RWPE2 (cell line): ENCODE measurements around the gene THSD7B.
"Not testable (repeated sequence)": the region's sequence is repeated elsewhere in the genome, so short reads cannot be mapped to it uniquely, and the experiment has no call there.

Experiments used
- ATAC-seq: fragments of 200-7000 bp; cut with Tn5 transposase; 3 replicates; pipeline ENCODE4 v1.9.1; 2021; ENCODE audit warnings: low read depth
- DNase-seq: peaks from one replicate; pipeline ENCODE4 v3.0.0-alpha.2; 2020; ENCODE audit warnings: low spot score
- H3K27ac ChIP-seq: fragments of 450-650 bp; 2 replicates; pipeline ENCODE4 v1.5.1; 2017; ENCODE audit warnings: mild to moderate bottlenecking; ENCODE audit not compliant: poor library complexity, severe bottlenecking
- H3K27me3 ChIP-seq: fragments of 250-450 bp; sonication (Bioruptor Pico); 2 replicates; pipeline ENCODE4 v1.5.1; 2021; ENCODE audit warnings: mild to moderate bottlenecking, moderate library complexity; ENCODE audit not compliant: insufficient read depth, poor library complexity, severe bottlenecking
- H3K36me3 ChIP-seq: fragments of 250-450 bp; sonication (Bioruptor Pico); 2 replicates; pipeline ENCODE4 v1.5.1; 2020; ENCODE audit warnings: low read depth, mild to moderate bottlenecking, moderate library complexity
- H3K4me1 ChIP-seq: fragments of 250-450 bp; sonication (Bioruptor Pico); 2 replicates; pipeline ENCODE4 v1.5.1; 2021; ENCODE audit warnings: mild to moderate bottlenecking, moderate library complexity; ENCODE audit not compliant: insufficient read depth, poor library complexity, severe bottlenecking
- H3K4me3 ChIP-seq: fragments of 250-450 bp; sonication (Bioruptor Pico); 2 replicates; pipeline ENCODE4 v1.5.1; 2021; ENCODE audit warnings: mild to moderate bottlenecking, moderate library complexity; ENCODE audit not compliant: severe bottlenecking
- H3K9me3 ChIP-seq: fragments of 250-450 bp; sonication (Bioruptor Pico); 2 replicates; pipeline ENCODE4 v1.5.1; 2021; ENCODE audit warnings: mild to moderate bottlenecking, moderate library complexity; ENCODE audit not compliant: severe bottlenecking
- CTCF ChIP-seq: fragments of 450-650 bp; IDR thresholded peaks from one replicate; pipeline ENCODE4 v1.5.1; 2017; ENCODE audit warnings: mild to moderate bottlenecking, moderate library complexity; ENCODE audit not compliant: poor library complexity, severe bottlenecking

THSD7B gene

GRCh38 chr2:137056704-137057103 lies 291.4 kb downstream of the THSD7B start:
- Histone ChIP-seq H3K4me3 (no peak overlapping the region), H3K4me1 (no peaks in the 10 kb centered on the region), H3K27me3 (no peaks in the 10 kb centered on the region), H3K27ac (no peak overlapping the region), H3K9me3 (no peaks in the 10 kb centered on the region), H3K36me3 (no peaks in the 10 kb centered on the region)
- ATAC-seq (no peak), DNase-seq (no peak)
- no peak for TF ChIP-seq CTCF

- not testable (repeated sequence) for H3K4me1 ChIP-seq, H3K27me3 ChIP-seq, H3K4me3 ChIP-seq, H3K36me3 ChIP-seq, H3K27ac ChIP-seq, ATAC-seq, H3K9me3 ChIP-seq, DNase-seq
These were observed 310.9 kb downstream of the THSD7B start for GRCh38 chr2:137076111-137076765.

GRCh38 chr2:137091704-137092103 lies 326.4 kb downstream of the THSD7B start:
- H3K9me3 ChIP-seq = no peaks in the 10 kb centered on the region
- no peak for DNase-seq
- H3K4me1 ChIP-seq = no peaks in the 10 kb centered on the region
- no peak for ATAC-seq
- no peak overlapping the region for H3K27ac ChIP-seq
- no peaks in the 10 kb centered on the region for H3K27me3 ChIP-seq
- H3K36me3 ChIP-seq = no peaks in the 10 kb centered on the region
- no peak for TF ChIP-seq CTCF
- no peak overlapping the region for H3K4me3 ChIP-seq

GRCh38 chr2:137093116-137093515 lies 327.8 kb downstream of the THSD7B start:
- ATAC-seq = no peak
- no peaks in the 10 kb centered on the region for H3K4me1 ChIP-seq
- H3K9me3 ChIP-seq = no peaks in the 10 kb centered on the region
- no peak for TF ChIP-seq CTCF
- H3K36me3 ChIP-seq = no peaks in the 10 kb centered on the region
- H3K27ac ChIP-seq = no peak overlapping the region
- H3K4me3 ChIP-seq = no peak overlapping the region
- DNase-seq = no peak
- no peaks in the 10 kb centered on the region for H3K27me3 ChIP-seq

- H3K27ac ChIP-seq = no peak overlapping the region
- ATAC-seq (no peak), DNase-seq (no peak)
- H3K4me1 ChIP-seq = no peaks in the 10 kb centered on the region
- H3K9me3 ChIP-seq = no peaks in the 10 kb centered on the region
- no peak for TF ChIP-seq CTCF
- H3K27me3 ChIP-seq = no peaks in the 10 kb centered on the region
- H3K36me3 ChIP-seq = no peaks in the 10 kb centered on the region
- H3K4me3 ChIP-seq = no peak overlapping the region
These were observed 330.8 kb downstream of the THSD7B start for GRCh38 chr2:137096187-137096586.
